ENCODE data around the gene TRAPPC2L.

The TRAPPC2L gene

GRCh38 chr16:88824256-88825077, 32.5 kb upstream of the TRAPPC2L start:
- no peak for TF ChIP-seq MAX (IDR thresholded peaks at IDR 0.05)
- TF ChIP-seq ZBTB7A (IDR thresholded peaks at IDR 0.05; ENCODE audit: low read depth) = no peak
- TF ChIP-seq EGR1 (IDR thresholded peaks at IDR 0.05) = no peak
- TF ChIP-seq TEAD4 (IDR thresholded peaks at IDR 0.05) = no peak
- no peak for TF ChIP-seq EP300 (IDR thresholded peaks at IDR 0.05; ENCODE audit: borderline replicate concordance)
- no peak for TF ChIP-seq RAD21 (IDR thresholded peaks at IDR 0.05; ENCODE audit: low read depth)
- TF ChIP-seq YY1 (IDR thresholded peaks at IDR 0.05; ENCODE audit: low read depth) = no peak
- TF ChIP-seq NFIC (IDR thresholded peaks at IDR 0.05) = no peak
- TF ChIP-seq FOXM1 (IDR thresholded peaks at IDR 0.05; ENCODE audit: borderline replicate concordance, low read depth) = no peak
- no peak for TF ChIP-seq CEBPB (IDR thresholded peaks at IDR 0.05)
- TF ChIP-seq REST (IDR thresholded peaks at IDR 0.05; ENCODE audit: low read depth) = no peak
- no peak for TF ChIP-seq USF1 (IDR thresholded peaks at IDR 0.05)
- TF ChIP-seq TCF12 (IDR thresholded peaks at IDR 0.05; ENCODE audit: low read depth) = no peak
- no peak for TF ChIP-seq TAF1 (IDR thresholded peaks at IDR 0.05; ENCODE audit: low read depth)
- TF ChIP-seq CREB1 (IDR thresholded peaks at IDR 0.05; ENCODE audit: low read depth) = no peak

GRCh38 chr16:88825146-88825545, 31.8 kb upstream of the TRAPPC2L start:
- TF ChIP-seq REST (IDR thresholded peaks at IDR 0.05; ENCODE audit: low read depth) = no peak
- TF ChIP-seq RAD21 (IDR thresholded peaks at IDR 0.05; ENCODE audit: low read depth) = no peak
- no peak for TF ChIP-seq CEBPB (IDR thresholded peaks at IDR 0.05)
- TF ChIP-seq FOXM1 (IDR thresholded peaks at IDR 0.05; ENCODE audit: borderline replicate concordance, low read depth) = no peak
- no peak for TF ChIP-seq CREB1 (IDR thresholded peaks at IDR 0.05; ENCODE audit: low read depth)
- TF ChIP-seq TCF12 (IDR thresholded peaks at IDR 0.05; ENCODE audit: low read depth) = no peak
- no peak for TF ChIP-seq EP300 (IDR thresholded peaks at IDR 0.05; ENCODE audit: borderline replicate concordance)
- no peak for TF ChIP-seq NFIC (IDR thresholded peaks at IDR 0.05)
- no peak for TF ChIP-seq EGR1 (IDR thresholded peaks at IDR 0.05)
- TF ChIP-seq MAX (IDR thresholded peaks at IDR 0.05) = no peak
- TF ChIP-seq TAF1 (IDR thresholded peaks at IDR 0.05; ENCODE audit: low read depth) = no peak
- TF ChIP-seq YY1 (IDR thresholded peaks at IDR 0.05; ENCODE audit: low read depth) = no peak
- TF ChIP-seq ZBTB7A (IDR thresholded peaks at IDR 0.05; ENCODE audit: low read depth) = no peak
- no peak for TF ChIP-seq TEAD4 (IDR thresholded peaks at IDR 0.05)
- TF ChIP-seq USF1 (IDR thresholded peaks at IDR 0.05) = no peak

GRCh38 chr16:88826070-88826840, 30.7 kb upstream of the TRAPPC2L start:
- no peak for TF ChIP-seq USF1 (IDR thresholded peaks at IDR 0.05)
- no peak for TF ChIP-seq EP300 (IDR thresholded peaks at IDR 0.05; ENCODE audit: borderline replicate concordance)
- TF ChIP-seq MAX (IDR thresholded peaks at IDR 0.05) = no peak
- TF ChIP-seq EGR1 (IDR thresholded peaks at IDR 0.05) = no peak
- no peak for TF ChIP-seq CREB1 (IDR thresholded peaks at IDR 0.05; ENCODE audit: low read depth)
- no peak for TF ChIP-seq TCF12 (IDR thresholded peaks at IDR 0.05; ENCODE audit: low read depth)
- no peak for TF ChIP-seq FOXM1 (IDR thresholded peaks at IDR 0.05; ENCODE audit: borderline replicate concordance, low read depth)
- TF ChIP-seq NFIC (IDR thresholded peaks at IDR 0.05) = no peak
- TF ChIP-seq REST (IDR thresholded peaks at IDR 0.05; ENCODE audit: low read depth) = no peak
- TF ChIP-seq ZBTB7A (IDR thresholded peaks at IDR 0.05; ENCODE audit: low read depth) = no peak
- TF ChIP-seq RAD21 (IDR thresholded peaks at IDR 0.05; ENCODE audit: low read depth) = no peak
- no peak for TF ChIP-seq CEBPB (IDR thresholded peaks at IDR 0.05)
- TF ChIP-seq TAF1 (IDR thresholded peaks at IDR 0.05; ENCODE audit: low read depth) = no peak
- TF ChIP-seq TEAD4 (IDR thresholded peaks at IDR 0.05) = no peak
